GM19238 (cell line): Measurements from ENCODE around the gene LRRC8E.
"Not testable (repeated sequence)": the region's sequence is repeated elsewhere in the genome, so short reads cannot be mapped to it uniquely, and the experiment has no call there.

Experiments used
- DNase-seq: peaks from one replicate; pipeline ENCODE4 v3.0.0; 2011; ENCODE audit warnings: low spot score; ENCODE audit not compliant: insufficient read length

Gene LRRC8E

DNA sequence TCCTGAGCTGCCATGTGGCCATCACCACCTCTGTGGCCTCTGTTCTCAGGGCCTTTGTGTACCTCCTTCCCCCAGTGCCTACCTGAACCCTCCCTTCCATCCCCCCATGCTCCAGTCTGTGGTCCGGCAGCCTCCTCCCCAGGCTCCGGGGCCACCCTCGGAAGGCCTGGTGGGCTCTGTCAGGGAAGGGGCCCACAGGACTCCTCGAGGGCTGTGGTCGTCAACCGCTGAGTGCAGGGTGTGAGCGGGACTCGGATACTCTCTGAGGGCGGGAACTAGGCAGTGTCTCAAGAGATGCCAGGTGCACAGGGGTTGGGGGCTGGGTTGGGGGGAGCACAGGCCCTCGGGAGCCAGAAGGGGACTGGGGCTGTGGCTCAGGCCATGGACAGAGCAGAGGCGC is 19.2 kb downstream of the LRRC8E start:
- no peak for DNase-seq

DNA sequence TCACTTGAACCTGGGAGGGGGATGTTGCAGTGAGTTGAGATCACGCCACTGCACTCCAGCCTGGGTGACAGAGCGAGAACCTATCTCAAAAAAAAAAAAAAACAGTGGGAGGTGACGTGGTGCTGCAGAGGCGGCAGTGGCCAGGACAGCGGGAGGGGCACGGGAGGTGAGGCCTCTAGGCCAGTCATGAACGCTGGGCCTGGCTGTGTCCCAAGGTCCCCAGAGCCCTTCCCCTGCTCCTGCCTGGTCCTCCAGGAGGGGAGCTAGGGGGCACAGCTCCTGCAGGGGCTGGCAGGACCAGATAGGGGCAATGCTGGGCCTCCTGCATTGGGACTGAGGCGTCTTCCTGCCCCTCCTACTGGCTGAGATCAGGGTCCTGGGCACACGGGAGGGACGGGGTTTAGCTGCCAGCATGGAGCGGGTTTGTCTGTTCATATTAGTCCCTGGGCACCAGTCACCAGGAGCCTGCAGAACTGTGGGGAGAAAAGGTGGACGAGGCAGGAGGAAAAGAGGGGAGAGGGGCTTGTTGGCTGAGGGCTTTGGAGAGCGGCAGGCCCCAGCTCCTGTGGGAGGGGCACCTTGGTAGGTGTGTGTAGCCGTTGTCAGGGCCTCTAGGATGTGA is 19.9 kb downstream of the LRRC8E start:
- DNase-seq: no peak

DNA sequence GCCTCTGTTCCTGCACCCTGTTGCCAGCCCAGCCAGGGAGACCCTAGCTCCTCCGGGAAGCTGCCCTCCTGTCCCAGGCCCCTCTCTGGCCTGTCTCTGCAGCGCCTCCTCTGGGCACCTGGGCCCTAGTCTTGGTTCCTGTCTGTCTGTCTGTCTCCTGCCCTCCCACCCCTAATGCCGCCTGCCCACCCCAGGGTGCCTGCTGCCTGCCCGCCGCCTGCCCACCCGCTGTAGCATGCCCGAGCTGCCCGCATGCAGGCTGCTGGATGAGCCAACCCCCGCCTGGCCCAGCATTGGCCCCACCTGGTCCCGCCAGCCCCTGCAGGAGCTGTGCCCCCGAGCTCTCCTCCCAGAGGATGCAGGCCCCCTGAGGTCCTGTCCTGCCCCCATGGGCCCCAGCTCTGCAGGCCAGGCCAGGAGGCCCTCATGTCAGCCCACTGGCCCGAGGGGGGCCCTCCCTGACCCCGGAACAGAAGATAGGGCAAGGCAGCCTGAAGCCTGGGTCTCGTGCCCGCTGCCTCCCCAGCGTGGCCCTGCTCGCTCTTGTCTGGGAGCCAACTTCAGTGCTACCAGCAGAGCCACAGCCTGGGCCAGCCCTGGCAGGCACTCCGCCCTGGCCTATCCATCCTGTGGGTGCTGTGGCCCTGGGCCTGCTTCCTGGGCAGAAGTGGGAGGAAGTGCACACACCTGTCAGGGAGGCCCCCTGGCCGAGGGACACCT is 20.6 kb downstream of the LRRC8E start:
- DNase-seq: no peak

DNA sequence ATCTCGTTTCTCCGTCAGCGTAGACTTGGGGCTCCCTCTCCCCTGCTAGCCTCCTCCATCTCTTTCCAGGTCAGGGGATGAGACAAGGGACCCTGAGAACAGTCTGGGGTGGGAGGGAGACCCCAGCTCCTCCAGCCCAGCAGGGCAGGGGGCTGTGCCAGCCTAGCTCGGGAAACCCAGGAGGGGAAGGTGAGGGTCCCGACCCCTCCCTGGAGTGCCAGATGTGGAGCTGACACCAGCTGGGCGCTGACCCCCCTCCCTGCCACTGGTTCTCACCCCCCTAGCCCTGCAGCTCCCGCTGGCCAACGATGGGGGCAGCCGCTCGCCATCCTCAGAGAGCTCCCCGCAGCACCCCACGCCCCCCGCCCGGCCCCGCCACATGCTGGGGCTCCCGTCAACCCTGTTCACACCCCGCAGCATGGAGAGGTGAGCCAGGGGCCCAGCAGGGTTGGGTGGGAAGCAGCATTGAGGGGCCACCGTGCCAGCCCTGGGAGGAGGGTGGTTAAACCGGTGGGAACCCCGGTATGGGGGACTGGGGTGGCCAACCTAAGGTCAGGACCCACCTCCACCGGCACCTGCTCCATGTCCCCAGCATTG is 21.3 kb downstream of the LRRC8E start:
- no peak for DNase-seq

DNA sequence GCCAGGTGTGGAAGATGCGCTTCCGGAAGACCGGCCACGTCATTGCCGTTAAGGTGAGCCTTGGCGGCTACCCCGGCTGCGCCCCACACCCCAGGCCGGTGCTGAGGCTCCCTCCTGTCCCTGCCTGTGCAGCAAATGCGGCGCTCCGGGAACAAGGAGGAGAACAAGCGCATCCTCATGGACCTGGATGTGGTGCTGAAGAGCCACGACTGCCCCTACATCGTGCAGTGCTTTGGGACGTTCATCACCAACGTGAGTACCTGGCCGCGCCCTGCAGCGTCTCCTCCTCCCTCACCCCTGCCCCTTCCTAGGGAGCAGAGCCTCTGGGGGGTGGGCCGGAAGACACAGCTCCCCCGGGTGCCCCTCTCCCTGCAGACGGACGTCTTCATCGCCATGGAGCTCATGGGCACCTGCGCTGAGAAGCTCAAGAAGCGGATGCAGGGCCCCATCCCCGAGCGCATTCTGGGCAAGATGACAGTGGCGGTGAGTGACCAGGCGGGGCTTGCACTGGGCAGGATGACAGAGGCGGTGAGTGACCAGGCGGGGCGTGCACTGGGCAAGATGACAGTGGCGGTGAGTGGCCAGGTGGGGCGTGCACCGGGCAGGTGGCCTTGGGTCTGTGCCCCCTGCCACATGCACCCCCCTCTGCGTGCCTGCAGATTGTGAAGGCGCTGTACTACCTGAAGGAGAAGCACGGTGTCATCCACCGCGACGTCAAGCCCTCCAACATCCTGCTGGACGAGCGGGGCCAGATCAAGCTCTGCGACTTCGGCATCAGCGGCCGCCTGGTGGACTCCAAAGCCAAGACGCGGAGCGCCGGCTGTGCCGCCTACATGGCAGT is 22.2 kb downstream of the LRRC8E start:
- no peak for DNase-seq

DNA sequence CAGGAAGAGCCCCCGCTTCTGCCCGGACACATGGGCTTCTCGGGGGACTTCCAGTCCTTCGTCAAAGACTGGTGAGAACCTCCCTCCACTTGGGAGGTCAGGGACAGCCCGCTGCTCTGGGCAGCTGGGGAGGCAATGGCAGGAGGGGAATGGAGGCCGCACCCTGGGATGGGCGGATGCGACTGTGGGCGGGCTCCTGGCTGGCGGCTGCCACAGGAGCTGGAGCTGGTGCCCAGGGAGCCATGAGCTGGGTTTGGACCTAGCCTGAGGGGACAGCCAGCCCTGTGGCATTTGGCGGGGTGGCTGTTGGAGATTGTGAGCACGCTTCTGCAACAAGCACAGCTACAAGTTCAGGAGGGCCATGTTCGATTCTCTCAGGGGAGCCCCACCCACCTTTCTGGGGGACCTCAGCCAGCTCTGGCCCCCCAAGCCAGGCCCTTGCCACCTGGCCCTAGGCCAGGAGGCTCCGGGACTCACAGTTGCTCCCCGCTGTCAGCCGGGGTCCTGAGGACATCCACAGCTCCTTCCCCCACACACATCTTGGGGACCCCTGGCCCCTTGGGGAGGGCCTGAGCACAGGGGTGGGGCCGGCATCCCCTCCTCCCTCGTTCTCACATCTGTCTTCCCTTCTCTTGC is 23.3 kb downstream of the LRRC8E start:
- no peak for DNase-seq

DNA sequence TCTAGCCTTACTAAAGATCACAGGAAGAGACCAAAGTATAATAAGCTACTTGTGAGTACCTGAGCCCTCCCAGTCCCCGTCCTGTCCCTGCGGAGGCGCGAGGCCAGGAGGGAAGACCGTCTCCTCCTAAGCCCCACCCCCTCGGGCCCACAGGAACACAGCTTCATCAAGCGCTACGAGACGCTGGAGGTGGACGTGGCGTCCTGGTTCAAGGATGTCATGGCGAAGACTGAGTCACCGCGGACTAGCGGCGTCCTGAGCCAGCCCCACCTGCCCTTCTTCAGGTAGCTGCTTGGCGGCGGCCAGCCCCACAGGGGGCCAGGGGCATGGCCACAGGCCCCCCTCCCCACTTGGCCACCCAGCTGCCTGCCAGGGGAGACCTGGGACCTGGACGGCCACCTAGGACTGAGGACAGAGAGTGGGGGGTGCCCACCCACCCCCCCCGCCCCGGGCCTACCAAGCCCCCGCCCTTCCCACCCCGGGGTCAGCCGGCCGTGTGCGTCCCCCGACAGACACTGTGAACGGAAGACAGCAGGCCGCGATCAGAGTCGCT is 23.9 kb downstream of the LRRC8E start:
- DNase-seq: no peak

DNA sequence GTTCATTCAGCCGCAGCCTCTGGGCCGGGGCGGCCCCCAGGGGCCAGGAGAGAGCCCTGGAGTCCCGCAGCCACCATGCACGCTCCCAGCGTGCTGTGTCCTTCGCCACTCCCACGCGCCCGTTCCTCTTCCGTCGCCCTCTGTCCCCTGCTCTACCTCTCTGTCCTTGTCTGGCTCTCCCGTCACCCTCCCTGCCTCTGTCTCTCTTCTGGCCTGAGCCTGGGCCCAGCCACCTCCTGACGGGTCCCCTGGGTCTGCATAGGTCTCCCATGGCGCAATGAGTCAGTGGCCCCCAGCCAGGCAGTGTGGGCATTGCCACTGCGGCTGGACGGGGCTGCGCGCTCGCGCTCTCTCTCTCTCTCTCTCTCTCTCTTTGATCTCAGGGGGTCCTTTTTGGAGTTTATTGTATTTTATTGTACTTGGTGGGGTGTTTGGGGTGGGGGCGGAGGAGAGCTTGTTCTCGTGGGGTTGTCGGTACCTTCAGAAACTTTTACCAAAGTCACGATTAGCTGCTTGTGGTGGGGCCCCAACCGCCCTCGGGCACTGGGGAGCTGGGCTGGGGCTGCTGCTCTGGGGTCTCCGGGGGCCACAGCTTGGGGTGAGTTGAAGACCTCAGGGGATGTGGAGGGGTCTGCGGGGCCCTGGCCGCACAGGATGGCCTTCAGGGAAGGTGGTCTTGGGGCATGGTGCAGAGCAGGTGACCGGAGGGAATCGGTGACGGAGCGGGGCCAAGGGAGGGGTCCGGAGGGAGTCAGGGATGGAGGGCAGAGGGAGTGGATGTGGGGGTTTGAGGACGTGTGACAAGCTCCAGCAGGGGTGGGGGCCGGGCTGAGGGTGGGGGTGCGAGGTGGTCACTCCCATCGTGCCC is 24.6 kb downstream of the LRRC8E start:
- DNase-seq: no peak

DNA sequence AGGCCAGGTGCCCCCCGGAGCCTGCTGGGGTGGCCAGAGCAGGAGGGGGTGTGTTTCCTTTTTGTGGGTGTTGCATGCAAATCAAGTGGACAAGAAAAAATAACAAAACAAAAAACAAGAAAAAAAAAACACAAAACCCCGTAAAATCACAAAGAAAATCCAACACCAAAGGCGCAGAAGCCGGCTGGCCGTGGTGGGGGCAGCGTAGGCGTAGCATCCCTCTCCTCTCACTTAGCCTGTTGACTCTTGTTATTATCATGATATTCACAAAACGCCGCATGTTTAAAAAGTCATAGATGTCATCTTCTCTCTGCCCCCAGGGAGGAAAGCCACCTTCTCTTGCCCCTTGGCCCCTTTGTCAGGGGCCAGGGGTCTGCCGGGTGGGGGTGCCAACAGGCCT is 25.3 kb downstream of the LRRC8E start:
- no peak for DNase-seq

DNA sequence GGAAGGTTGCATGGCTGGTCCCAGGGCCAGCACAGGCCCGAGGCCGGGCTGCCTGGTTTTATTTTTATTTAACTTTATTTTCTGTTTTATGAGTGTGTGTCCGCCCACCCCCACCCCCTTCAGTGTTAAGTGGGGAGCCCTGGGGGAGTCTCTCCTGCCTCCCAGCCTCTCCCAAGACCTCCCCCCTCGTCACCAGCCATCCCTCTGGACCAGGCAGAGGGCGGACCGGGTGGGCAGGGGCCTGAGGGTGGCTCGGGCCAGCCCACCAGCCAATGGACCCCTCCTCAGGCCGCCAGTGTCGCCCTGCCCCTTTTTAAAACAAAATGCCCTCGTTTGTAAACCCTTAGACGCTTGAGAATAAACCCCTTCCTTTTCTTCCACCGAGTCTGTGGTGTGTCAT is 25.8 kb downstream of the LRRC8E start:
- DNase-seq: no peak

DNA sequence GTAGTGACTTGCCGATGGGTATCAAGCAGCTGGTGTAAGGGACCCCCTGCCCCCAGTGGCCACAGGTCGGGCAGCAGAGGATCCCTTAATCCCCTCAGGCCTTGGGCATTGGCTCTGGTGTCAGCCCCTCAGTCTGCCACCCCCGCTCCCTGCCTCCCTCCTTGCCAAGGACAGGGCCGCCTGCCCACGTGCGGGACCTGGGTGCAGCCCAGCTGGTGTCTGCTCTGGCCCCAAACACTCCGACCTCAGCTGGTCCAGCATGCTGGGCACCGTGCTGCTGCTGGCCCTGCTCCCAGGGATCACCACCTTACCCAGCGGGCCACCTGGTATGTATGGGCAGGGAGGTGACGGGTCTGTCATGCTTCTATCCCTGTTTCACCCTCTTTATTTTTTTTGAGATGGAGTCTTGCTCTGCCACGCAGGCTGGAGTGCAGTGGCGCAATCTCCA is 26.3 kb downstream of the LRRC8E start, which contains the start of gene TGFBR3L:
Gene TGFBR3L, plus strand, starts transcription at position 233 of the 448 bp plus-strand sequence.
- no peak for DNase-seq

DNA sequence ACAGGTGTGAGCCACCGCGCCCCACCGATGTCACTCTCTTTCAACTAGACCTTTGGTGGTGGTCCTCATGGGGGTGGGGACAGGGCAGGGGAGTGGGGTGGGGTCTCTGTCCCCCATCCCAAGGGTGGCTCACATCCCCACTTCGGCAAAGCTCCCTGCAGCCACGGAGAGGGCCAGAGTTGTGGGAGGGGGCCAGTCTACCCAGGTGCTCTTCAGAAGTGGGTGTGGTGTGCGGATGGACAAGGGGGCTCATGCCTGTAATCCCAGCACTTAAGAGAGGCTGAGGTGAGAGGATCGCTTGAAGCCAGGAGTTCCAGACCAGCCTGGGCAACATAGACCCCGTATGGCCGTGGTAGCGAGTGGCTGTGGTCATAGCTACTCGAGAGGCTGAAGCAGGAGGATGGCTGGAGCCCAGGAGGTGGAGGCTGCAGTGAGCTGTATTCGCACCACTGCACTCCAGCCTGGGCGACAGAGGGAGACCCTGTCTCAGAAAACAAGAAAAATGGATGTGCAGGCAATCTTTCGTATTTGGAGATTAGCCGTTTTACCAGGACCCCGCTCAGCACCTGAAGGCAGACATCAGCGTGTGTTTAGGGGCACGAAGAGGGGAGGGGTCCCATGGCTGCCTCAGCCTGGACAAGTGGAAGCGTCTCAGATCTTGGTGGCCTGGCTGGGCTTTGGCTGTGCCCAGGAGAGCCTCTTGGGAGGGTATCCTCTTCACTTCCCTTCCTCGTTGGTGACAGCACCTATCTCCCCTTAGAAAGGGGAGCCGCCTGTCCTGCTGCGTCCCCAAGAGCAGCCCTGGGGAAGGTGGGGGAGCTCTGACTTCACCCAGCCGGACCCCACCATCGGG is 27.2 kb downstream of the LRRC8E start:
- DNase-seq: no peak

DNA sequence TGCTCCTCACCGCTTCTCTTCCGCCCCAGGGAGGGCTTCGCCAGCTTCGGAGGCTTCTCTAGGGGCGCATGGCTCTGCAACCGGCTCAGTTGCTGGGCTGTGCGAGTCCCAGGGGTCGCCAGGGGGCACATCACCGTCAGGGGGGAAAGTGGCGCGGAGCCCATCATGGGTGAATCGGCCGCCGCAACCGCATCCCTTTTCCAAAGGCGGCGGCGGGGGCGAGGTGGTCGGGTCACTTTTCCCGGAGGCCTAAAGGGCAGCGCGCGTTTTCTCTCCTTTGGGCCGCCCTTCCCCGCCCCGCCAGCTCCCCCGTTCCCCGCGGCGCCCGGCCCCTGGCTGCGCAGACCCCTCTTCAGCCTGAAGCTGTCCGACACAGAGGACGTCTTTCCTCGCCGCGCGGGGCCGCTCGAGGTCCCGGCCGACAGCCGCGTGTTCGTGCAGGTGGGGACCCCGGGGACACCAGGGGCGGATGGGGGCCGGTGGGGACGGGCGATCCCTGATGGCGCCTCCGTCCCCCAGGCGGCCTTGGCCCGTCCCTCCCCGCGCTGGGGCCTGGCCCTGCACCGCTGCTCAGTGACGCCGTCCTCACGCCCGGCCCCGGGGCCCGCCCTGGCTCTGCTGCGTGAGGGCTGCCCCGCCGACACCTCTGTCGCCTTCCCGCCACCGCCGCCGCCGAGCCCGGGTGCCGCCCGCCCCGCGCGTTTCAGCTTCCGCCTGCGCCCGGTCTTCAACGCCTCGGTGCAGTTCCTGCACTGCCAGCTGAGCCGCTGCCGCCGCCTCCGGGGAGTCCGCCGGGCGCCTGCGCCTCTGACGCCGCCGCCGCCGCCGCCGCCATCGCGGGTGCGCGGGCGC is 28.0 kb downstream of the LRRC8E start:
- DNase-seq: no peak

DNA sequence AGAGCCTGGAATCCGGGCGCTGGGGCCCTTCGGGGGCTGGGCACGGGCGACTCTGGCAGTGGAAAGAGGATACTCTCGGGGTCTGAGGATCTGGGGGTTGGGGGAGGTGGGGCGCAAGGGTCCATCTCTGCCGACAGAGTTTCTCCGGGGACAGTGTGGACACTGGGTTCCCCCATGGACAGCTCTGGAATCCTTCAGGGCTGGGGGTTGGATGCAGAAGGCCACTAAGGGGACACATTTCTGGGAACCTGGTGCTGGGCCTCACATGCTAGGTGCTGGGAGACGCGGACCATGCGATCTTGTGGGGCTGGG is 28.6 kb downstream of the LRRC8E start:
- DNase-seq: no peak

DNA sequence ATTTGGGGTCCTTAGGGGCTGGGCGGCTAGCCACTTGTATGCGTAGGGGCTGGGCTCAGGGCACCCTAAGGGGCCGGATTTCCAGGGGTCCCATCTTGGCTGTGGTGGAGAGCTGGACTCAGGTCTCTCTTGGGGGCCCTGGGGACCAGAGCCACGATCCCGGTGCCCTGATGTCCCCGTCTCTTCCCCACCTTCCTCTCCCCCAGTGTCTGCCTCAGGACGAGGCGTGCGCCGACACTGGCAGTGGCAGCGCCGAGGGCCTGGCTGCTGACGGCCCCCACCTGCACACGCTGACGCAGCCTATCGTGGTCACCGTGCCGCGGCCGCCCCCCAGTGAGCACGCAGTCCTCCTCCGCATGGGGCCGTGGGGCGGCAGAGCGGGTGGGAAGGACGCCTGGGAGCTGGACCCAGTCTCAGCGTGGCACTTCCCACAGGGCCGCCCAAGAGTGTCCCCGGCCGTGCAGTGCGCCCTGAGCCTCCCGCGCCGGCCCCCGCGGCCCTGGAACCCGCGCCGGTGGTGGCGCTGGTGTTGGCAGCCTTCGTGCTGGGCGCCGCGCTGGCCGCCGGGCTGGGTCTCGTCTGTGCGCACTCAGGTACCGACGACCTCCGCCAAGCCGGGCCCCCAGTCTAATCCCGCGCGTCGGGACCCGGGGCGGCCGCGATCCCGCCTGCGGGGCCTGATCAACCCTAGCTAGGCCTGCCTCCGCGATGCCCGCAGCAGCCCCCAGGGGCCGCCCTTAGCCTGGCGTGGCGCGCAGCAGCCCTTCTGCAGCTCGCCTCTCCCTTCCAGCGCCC is 29.2 kb downstream of the LRRC8E start:
- peak; percentile 71 for DNase-seq

DNA sequence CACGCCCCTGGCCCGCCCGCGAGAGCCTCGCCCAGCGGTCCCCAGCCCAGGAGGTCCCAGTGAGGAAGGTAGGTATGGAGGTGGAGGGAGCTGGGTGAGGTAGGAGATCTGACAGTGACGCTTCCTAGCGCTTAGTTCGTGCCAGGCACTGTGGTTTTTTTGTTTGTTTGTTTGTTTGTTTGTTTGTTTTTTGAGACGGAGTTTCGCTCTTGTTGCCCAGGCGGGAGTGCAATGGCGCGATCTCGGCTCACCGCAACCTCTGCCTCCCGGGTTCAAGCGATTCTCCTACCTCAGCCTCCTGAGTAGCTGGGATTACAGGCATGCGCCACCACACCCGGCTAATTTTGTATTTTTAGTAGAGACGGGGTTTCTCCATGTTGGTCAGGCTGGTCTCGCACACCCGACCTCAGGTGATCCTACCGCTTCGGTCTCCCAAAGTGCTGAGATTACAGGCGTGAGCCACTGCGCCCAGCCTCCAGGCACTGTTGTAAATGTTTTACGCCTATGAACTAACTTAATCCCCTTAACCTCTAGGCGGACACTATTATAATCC is 29.8 kb downstream of the LRRC8E start:
- DNase-seq: not testable (repeated sequence)
